Measurements from ENCODE around the gene SOX8.

Gene SOX8

GRCh38 chr16:1009358-1010150 is 28.0 kb downstream of the SOX8 start:
- DNase-seq (ENCODE audit: low read depth): no peak

DNA sequence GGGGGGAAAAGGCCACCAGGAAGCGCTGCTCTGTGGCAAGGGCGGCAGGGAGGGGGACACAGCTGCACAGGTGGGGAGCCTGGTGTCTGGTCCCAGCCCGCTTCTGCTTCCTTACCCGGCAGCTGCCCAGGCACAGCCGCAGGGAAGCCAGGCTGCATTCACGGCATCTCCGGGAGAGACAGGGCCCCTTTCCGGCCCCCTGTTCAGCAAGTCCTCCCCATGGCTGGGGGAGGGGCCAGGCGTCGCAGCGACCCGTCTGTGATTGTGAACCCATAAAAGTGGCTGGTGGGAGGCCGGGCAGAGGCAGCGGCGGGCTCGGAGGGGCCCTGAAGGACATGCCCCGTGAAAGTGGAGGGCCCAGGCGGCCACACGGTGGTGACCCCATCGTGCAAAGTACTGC is 28.7 kb downstream of the SOX8 start:
- no peak for DNase-seq (ENCODE audit: low read depth)

GRCh38 chr16:1010815-1011214 is 29.2 kb downstream of the SOX8 start:
- DNase-seq (ENCODE audit: low read depth): no peak

DNA sequence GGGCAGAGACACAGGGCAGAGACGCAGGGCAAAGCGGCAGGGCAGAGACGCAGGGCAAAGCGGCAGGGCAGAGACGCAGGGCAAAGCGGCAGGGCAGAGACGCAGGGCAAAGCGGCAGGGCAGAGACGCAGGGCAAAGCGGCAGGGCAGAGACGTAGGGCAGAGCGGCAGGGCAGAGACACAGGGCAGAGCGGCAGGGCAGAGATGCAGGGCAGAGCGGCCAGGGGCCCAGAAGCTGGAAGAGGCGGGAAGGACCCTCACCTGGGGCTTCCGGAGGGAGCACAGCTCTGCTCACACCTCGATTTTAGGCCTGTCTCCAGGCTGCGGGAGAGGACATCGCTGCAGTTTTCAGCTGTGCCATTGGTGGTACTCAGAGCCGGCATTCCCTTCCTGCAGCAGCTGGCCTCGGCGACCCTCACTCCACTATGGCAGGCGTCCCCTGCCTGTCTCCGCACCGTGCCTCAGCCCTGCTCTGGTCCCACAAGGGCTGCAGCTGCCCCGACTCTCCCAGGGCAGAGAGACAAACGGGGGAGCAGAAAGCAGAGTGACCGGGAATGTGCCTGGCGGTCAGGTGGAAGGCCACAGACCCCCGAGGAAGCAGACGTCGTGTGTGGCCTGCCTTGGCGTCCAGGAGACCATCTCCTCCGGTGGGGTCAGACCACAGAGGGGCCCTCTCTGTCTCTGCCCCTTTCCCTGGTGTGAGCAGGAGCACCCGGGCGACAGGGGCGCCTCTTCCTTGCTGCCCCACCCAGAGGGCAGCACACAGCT is 29.9 kb downstream of the SOX8 start:
- no peak for DNase-seq (ENCODE audit: low read depth)

DNA sequence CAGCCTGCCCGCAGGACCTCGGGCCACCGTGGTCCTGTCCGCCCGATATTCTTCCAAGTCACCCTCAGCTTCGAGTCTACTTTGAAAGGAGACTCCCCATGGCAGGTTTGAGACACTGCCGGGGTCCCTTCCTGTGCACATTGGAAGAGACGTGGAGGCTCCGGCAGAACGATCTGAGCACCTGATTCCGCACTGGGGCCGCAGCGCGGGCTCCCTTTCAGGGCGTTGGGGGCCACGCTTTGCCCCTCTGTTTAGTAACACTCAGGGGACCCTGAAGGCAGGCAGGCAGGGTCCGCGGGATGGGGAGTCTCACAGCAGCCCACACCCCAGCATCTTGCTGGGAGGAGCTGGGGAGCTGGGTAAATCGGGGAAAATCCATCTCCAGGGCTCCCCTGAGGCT is 30.6 kb downstream of the SOX8 start:
- no peak for DNase-seq (ENCODE audit: low read depth)

GRCh38 chr16:1012722-1013592 is 31.4 kb downstream of the SOX8 start:
- no peak for DNase-seq (ENCODE audit: low read depth)

DNA sequence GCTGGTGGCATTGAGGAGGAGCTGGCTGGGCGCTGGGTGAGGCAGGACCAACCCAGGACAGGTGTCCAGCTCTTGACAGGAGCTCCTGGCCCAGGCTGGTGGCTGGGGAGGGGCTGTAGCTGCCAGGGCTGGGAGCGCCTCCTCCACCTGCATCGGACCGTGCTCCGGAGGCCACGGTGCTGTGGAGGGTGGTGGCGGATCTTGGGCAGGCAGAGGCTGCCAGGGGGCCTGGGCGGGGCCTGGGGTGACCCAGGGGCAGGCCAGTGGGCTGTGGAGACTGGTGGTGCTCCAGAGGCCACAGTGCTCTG is 32.0 kb downstream of the SOX8 start:
- DNase-seq (ENCODE audit: low read depth): no peak

GRCh38 chr16:1014221-1014620 is 32.7 kb downstream of the SOX8 start:
- DNase-seq (ENCODE audit: low read depth): no peak

DNA sequence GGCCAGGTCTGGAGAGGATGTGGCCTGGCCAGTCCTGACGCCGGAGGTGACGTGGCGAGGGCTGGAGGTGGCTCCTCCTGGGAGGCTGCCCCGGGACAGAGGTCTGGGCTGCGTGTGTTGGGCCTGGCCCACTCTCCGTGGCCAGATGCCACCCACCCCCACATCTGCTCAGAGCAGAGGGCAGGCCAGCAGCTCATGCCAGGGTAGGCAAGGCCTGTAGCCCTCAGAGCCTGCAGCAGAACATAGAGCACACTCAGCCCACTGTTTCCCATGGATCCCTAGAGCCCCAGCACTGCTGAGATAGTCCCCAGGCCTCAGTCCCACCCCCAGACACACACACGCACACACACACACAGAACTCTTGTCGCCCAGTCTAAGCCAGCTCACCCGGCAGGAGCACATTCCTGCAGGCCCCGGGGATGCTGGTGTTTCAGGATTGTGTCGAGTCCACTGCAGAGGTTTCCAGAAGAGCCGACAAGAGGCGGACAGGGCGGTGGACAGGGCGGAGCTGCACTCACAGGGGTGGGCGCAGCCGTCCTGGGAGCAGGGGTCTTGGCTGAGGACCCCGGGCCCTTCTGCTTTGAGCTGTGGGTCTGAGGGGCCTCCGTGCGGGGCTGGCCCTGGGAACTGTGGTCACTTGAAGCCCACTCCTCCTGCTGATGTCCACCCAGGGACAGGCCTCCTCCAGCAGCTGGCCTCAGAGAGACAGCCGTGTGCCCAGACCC is 33.4 kb downstream of the SOX8 start:
- no peak for DNase-seq (ENCODE audit: low read depth)

GRCh38 chr16:1018447-1019198 is 37.1 kb downstream of the SOX8 start:
- DNase-seq (ENCODE audit: low read depth): no peak

DNA sequence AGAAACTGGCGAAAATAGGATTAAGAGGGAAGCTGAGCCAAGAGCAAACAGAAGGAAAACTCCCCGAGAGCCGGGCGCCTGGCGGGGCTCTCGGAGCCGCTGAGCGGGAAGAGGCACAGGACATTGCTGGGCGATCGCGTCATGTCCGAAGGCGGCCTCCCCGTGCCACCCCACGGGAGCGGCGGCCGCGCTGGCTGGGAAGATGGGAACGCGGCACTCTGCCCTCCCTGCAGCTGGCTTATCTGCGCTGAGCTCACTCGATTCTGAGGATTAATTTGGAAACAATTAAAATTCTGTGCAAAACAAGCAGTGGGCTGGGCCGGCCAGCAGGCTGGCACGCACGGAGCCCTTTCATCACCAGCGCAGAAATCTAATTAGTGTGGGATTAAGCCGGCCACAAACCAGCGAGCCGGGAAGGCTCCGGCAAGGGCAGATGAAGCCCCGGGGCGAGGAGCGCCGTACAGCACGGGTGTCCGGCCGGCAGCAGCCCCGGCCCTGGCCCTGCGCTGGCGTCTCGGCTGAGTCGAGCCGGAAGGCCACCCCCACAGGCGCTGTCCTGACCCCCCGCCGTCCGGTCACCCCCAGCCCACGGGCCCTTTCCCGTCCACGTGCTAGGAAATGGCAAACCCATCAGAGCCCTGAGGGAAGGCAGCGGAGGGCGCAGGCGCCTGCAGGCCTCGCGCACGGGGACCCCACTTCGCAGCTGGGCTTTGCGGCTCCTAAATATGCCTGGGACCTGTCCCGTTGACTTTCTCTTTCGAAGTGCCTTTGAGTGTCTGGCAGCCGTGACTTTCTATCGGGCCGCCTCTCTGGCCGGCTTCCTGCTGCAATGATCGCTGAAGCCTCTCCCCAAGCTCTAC is 37.9 kb downstream of the SOX8 start:
- DNase-seq (ENCODE audit: low read depth): no peak

GRCh38 chr16:1020091-1020399 is 38.5 kb downstream of the SOX8 start:
- DNase-seq (ENCODE audit: low read depth): no peak

DNA sequence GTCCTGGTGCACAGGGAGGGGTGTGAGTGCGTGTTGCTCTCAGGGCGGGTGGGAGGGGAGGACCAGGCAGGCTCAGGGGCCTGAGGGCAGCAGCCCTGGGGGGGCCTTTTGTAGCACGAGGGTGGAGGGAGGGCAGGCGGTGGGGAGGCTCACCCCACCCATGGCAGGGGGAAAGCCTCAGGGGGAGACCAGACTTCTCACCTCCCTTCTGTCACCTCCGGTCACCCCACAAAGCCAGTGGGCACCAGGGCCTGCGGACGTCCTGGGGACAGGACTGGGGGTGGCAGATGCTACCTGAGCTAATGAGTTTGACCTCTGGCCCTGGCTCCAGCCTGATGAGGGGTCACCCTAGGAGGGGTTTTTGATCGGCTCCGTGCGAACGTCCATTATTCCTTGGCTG is 39.0 kb downstream of the SOX8 start:
- DNase-seq (ENCODE audit: low read depth): no peak

- no peak for DNase-seq (ENCODE audit: low read depth)
These were observed 40.1 kb downstream of the SOX8 start for GRCh38 chr16:1021553-1022160.

- no peak for DNase-seq (ENCODE audit: low read depth)
These were observed 40.9 kb downstream of the SOX8 start for GRCh38 chr16:1022466-1022865.

GRCh38 chr16:1024138-1024537 is 42.6 kb downstream of the SOX8 start:
- no peak for DNase-seq (ENCODE audit: low read depth)

DNA sequence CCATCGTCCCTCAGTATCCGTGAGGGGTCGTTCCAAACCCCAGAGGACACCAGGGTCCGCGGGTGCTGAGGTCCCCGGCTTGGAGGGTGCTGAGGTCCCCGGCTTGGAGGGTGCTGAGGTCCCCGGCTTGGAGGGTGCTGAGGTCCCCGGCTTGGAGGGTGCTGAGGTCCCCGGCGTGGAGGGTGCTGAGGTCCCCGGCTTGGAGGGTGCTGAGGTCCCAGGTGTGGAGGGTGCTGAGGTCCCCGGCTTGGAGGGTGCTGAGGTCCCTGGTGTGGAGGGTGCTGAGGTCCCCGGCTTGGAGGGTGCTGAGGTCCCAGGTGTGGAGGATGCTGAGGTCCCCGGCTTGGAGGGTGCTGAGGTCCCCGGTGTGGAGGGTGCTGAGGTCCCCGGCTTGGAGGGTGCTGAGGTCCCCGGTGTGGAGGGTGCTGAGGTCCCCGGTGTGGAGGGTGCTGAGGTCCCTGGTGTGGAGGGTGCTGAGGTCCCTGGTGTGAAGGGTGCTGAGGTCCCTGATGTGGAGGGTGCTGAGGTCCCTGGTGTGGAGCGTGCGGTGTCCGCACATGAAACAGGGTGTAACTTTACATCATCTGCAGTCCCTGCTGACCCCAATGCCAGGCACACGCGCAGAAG is 43.7 kb downstream of the SOX8 start:
- peak; percentile 17 for DNase-seq (ENCODE audit: low read depth)

- no peak for DNase-seq (ENCODE audit: low read depth)
These were observed 44.6 kb downstream of the SOX8 start for GRCh38 chr16:1026057-1026783.

Measured in fibroblast of the conjunctiva (primary cell).